Body of pancreas (tissue), 4 donors: Measurements from ENCODE around the gene VKORC1L1.

Experiments
- POLR2A ChIP-seq, 3 donors: fragments of 450-650 bp; IDR thresholded peaks; one replicate each; pipeline ENCODE4 v1.6.1; 2016; ENCODE audit warnings: antibody characterized with exemption in 3 of 3, mild to moderate bottlenecking in 2 of 3
- TF ChIP-seq, protein P1 (sequence below), 7 experiments: fragments of 450-650 bp in 4 of 7; fragments of 200-600 bp in 3 of 7; sonication (generic) in 3 of 7; IDR thresholded peaks; one replicate each; pipeline ENCODE4 v1.5.1; 2016 to 2019; ENCODE audit warnings: antibody characterized with exemption in 7 of 7

DNA sequence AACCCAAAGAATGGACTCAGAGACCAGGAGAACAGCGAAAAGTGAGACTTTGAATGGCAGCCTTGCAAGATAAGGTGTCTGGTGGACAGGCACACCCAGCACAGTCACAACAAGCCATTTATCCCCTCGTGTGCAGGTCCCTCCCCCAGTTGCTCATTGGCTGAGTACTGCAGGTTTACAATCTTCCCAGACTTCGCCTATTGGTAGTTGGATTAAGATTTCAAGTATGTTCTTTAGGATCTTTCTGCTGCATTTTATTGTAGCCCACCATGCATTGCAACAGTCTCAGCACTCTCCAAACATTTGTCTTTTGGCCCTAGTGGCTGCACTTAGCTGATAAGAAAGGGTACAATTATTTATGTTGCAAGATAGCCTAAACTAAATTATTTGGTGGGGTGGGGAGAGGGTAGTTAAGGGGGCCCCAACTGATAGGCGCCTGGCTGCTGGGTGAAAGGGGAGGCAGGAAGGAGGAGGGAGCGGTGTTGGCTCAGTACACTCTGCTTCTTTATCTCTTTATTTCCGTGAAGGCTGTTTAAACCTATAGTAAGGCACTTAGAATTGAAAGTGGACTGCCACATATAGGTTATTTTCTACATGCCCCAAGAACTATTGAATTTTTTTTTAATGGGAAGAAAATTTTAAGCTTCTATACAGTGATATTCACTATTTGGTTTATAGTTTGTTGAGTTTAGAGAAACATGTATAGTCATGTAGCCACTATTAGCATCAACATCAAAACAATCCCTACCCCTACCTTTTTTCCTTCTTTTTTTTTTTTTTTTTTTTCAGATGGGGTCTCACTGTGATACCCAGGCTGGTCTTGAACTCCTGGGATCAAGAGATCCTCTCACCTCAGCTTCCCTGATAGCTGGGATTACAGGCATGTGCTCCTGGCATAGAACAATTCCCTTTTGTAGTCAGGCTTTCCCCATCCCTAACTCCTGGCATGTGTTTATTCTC lies 54.9 kb downstream of the VKORC1L1 start:
- TF ChIP-seq, protein P1, sequence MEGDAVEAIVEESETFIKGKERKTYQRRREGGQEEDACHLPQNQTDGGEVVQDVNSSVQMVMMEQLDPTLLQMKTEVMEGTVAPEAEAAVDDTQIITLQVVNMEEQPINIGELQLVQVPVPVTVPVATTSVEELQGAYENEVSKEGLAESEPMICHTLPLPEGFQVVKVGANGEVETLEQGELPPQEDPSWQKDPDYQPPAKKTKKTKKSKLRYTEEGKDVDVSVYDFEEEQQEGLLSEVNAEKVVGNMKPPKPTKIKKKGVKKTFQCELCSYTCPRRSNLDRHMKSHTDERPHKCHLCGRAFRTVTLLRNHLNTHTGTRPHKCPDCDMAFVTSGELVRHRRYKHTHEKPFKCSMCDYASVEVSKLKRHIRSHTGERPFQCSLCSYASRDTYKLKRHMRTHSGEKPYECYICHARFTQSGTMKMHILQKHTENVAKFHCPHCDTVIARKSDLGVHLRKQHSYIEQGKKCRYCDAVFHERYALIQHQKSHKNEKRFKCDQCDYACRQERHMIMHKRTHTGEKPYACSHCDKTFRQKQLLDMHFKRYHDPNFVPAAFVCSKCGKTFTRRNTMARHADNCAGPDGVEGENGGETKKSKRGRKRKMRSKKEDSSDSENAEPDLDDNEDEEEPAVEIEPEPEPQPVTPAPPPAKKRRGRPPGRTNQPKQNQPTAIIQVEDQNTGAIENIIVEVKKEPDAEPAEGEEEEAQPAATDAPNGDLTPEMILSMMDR (IDR thresholded peaks at IDR 0.05), result no peak
- TF ChIP-seq POLR2A (IDR thresholded peaks at IDR 0.05), result no peak
